Activated T-cell treated with anti-CD3 and anti-CD28 coated beads, Interleukin-2, amount 50 U/mL, for 48 hours (primary cell): ENCODE measurements around the gene AFF2.
A peak's percentile ranks its signal among the peaks of the same experiment; 100 is the strongest.

Experiments used
- DNase-seq, 2 experiments: peaks; one replicate each; pipeline ENCODE4 v3.0.0-alpha.2; 2020

The AFF2 gene

GRCh38 chrX:148500423-148501385 lies at the start of gene AFF2:
AFF2 (plus strand) TSS chrX:148500617; CDS start chrX:148501098, 481 bp downstream.
- peak; percentile 45 to 60 for DNase-seq

- no peak for DNase-seq
These were observed 43.1 kb upstream of the AFF2 start for GRCh38 chrX:148457279-148457678.

- no peak for DNase-seq
These were observed 41.1 kb upstream of the AFF2 start for GRCh38 chrX:148459343-148459742.

GRCh38 chrX:148466292-148466691 lies 34.1 kb upstream of the AFF2 start:
- no peak for DNase-seq

GRCh38 chrX:148470324-148470723 lies 30.1 kb upstream of the AFF2 start:
- no peak for DNase-seq

- DNase-seq, result no peak
These were observed 26.4 kb upstream of the AFF2 start for GRCh38 chrX:148474030-148474429.

GRCh38 chrX:148492057-148492456 lies 8.4 kb upstream of the AFF2 start:
- DNase-seq, result no peak

- DNase-seq, result no peak
These were observed 5.2 kb upstream of the AFF2 start for GRCh38 chrX:148495176-148495575.

- DNase-seq, result no peak
These were observed 2.4 kb upstream of the AFF2 start for GRCh38 chrX:148498067-148498466.

GRCh38 chrX:148499638-148500422 lies 587 bp upstream of the AFF2 start:
- DNase-seq, result no peak

- peak in 1 of 2 experiments; percentile 44 for DNase-seq
These were observed 1.1 kb downstream of the AFF2 start for GRCh38 chrX:148501386-148502066.

GRCh38 chrX:148504506-148504905 lies 4.1 kb downstream of the AFF2 start:
- DNase-seq, result no peak

GRCh38 chrX:148507418-148507817 lies 7.0 kb downstream of the AFF2 start:
- DNase-seq, result no peak

GRCh38 chrX:148512453-148512852 lies 12.0 kb downstream of the AFF2 start:
- no peak for DNase-seq

GRCh38 chrX:148513661-148514060 lies 13.2 kb downstream of the AFF2 start:
- DNase-seq, result no peak

GRCh38 chrX:148517176-148517575 lies 16.8 kb downstream of the AFF2 start:
- DNase-seq, result no peak

- no peak for DNase-seq
These were observed 21.6 kb downstream of the AFF2 start for GRCh38 chrX:148522006-148522405.

GRCh38 chrX:148523303-148524080 lies 23.1 kb downstream of the AFF2 start:
- DNase-seq, result no peak

GRCh38 chrX:148530464-148531077 lies 30.2 kb downstream of the AFF2 start:
- DNase-seq, result no peak

GRCh38 chrX:148534291-148534690 lies 33.9 kb downstream of the AFF2 start:
- DNase-seq, result no peak

- DNase-seq, result no peak
These were observed 35.2 kb downstream of the AFF2 start for GRCh38 chrX:148535639-148536038.

GRCh38 chrX:148536961-148537360 lies 36.5 kb downstream of the AFF2 start:
- no peak for DNase-seq
